PC-3 (cell line): ENCODE results near the gene FIBIN. TPM values are rescaled to one million over a fixed set of nuclear protein-coding genes. Genes with fewer than 3 reads are reported as not detected.

Source experiments
- ATAC-seq: fragments of 200-7000 bp; cut with Tn5 transposase; 2 replicates; pipeline ENCODE4 v1.9.1; 2020; ENCODE audit warnings: mild to moderate bottlenecking, moderate library complexity
- BruUV-seq: library from RNA; stranded (reverse); fragments of 400-500 nt; replicated peaks from 2 replicates; lab custom pipeline; 2021; lab: Mats Ljungman, UMichigan
- CTCF ChIA-PET: fragments of 300-600 bp; sonication (Branson Sonifier 250); formaldehyde crosslinking; loops from one replicate; lab custom pipeline; 2022; ENCODE audit warnings: antibody characterized with exemption; lab: Charles Lee
- POLR2A ChIA-PET: fragments of 300-600 bp; sonication (Branson Sonifier 250); formaldehyde crosslinking; loops from one replicate; lab custom pipeline; 2022; ENCODE audit warnings: antibody characterized with exemption; ENCODE audit not compliant: unreplicated experiment; lab: Charles Lee
- DNase-seq: peaks from one replicate; pipeline ENCODE4 v3.0.0-alpha.2; 2015
- H2AFZ ChIP-seq: fragments of 300-600 bp; sonication (generic); 2 replicates; pipeline ENCODE4 v1.6.0; 2016; ENCODE audit warnings: antibody characterized with exemption, low read length
- H3F3A ChIP-seq: fragments of 300-600 bp; sonication (generic); one replicate; pipeline ENCODE4 v1.6.0; 2017; ENCODE audit warnings: antibody characterized with exemption, low read length, control low read depth, mild to moderate bottlenecking; ENCODE audit not compliant: unreplicated experiment
- H3K27ac ChIP-seq: fragments of 300-600 bp; sonication (generic); 2 replicates; pipeline ENCODE4 v1.5.1; 2016; ENCODE audit warnings: mild to moderate bottlenecking, low read length
- H3K27me3 ChIP-seq: fragments of 300-600 bp; sonication (generic); 2 replicates; pipeline ENCODE4 v1.6.1; 2016; ENCODE audit warnings: low read length, mixed read lengths
- H3K36me3 ChIP-seq: fragments of 300-600 bp; sonication (generic); 2 replicates; pipeline ENCODE4 v1.6.1; 2016; ENCODE audit warnings: low read depth, mixed run types, low read length, mixed read lengths
- H3K4me1 ChIP-seq: fragments of 300-600 bp; sonication (generic); 2 replicates; pipeline ENCODE4 v1.5.1; 2016; ENCODE audit warnings: low read length; ENCODE audit not compliant: insufficient read depth
- H3K4me2 ChIP-seq: fragments of 300-600 bp; sonication (generic); 2 replicates; pipeline ENCODE4 v1.6.0; 2016; ENCODE audit warnings: low read length
- H3K4me3 ChIP-seq: fragments of 300-600 bp; sonication (generic); 2 replicates; pipeline ENCODE4 v1.5.1; 2016; ENCODE audit warnings: mild to moderate bottlenecking, low read length, mixed read lengths
- H3K79me2 ChIP-seq: fragments of 300-600 bp; sonication (generic); 2 replicates; pipeline ENCODE4 v1.6.1; 2017; ENCODE audit warnings: low read length, mixed read lengths
- H3K9ac ChIP-seq: fragments of 300-600 bp; sonication (generic); 2 replicates; pipeline ENCODE4 v1.6.0; 2016; ENCODE audit warnings: mild to moderate bottlenecking, low read length
- H3K9me2 ChIP-seq: fragments of 300-600 bp; sonication (generic); replicated peaks from 2 replicates; pipeline ENCODE4 v1.6.1; 2016; ENCODE audit warnings: mixed run types, low read length, mixed read lengths
- H3K9me3 ChIP-seq: fragments of 300-600 bp; sonication (generic); 2 replicates; pipeline ENCODE4 v1.6.1; 2016; ENCODE audit warnings: low read length, mixed read lengths
- H4K20me1 ChIP-seq: fragments of 300-600 bp; sonication (generic); 2 replicates; pipeline ENCODE4 v1.6.1; 2016; ENCODE audit warnings: low read length, mixed read lengths
- CTCF ChIP-seq: fragments of 300-600 bp; sonication (generic); conservative IDR thresholded peaks from 2 replicates; pipeline ENCODE4 v1.5.1; 2017; ENCODE audit warnings: antibody characterized with exemption, low read depth, mild to moderate bottlenecking, low read length
- EZH2 ChIP-seq: fragments of 300-600 bp; sonication (generic); IDR thresholded peaks from one replicate; pipeline ENCODE4 v1.6.1; 2017; ENCODE audit warnings: antibody characterized with exemption, mild to moderate bottlenecking, low read length; ENCODE audit not compliant: unreplicated experiment
- EZH2phosphoT487 ChIP-seq: fragments of 300-600 bp; sonication (generic); IDR thresholded peaks from 2 replicates; pipeline ENCODE4 v1.6.1; 2018; ENCODE audit warnings: mild to moderate bottlenecking, antibody characterized with exemption, low read length, borderline replicate concordance
- intact Hi-C: fragments of 100-400 bp; cut with micrococcal nuclease; formaldehyde crosslinking; loops from 2 replicates; pipeline ENCODE4 v1.9.0; 2023
- total RNA-seq: library from RNA; depleted of rRNA; stranded (reverse); fragments of >200 nt; gene quantifications from 2 replicates; pipeline ENCODE4 v1.2.3, GENCODE V29; 2014; rRNA removed

The FIBIN gene
- total RNA-seq, 1 experiment from 2014 or later, result not detected

GRCh38 chr11:27040302-27041115 is 46.6 kb downstream of the FIBIN start, which contains the start of gene BBOX1:
Gene BBOX1 (plus strand): TSS chr11:27040815. CDS start chr11:27055431, 14,616 bp downstream.
- DNase-seq (no peak), ATAC-seq (no peak)
- intact Hi-C loops, result no loop called here
- Histone ChIP-seq H3K9me2 (no peaks in the 10 kb centered on the region), H3K9me3 (no peaks in the 10 kb centered on the region), H3K4me2 (no peak within 1 kb of the TSS), H3K36me3 (no peaks in the 10 kb centered on the region), H3K79me2 (no peaks in the 10 kb centered on the region), H3K9ac (no peak within 1 kb of the TSS), H3K27ac (no peak within 1 kb of the TSS), H3K4me3 (no peak within 1 kb of the TSS), H3K27me3 (no peaks in the 10 kb centered on the region), H4K20me1 (no peaks in the 10 kb centered on the region), H3F3A (no peaks in the 10 kb centered on the region), H2AFZ (no peak within 1 kb of the TSS), H3K4me1 (no peaks in the 10 kb centered on the region)
- ChIA-PET CTCF (no interaction called here), POLR2A (no interaction called here)
- BruUV-seq, result no TSS peak
- no peak for TF ChIP-seq EZH2
- no peak for TF ChIP-seq EZH2phosphoT487
- no peak for TF ChIP-seq CTCF

DNA sequence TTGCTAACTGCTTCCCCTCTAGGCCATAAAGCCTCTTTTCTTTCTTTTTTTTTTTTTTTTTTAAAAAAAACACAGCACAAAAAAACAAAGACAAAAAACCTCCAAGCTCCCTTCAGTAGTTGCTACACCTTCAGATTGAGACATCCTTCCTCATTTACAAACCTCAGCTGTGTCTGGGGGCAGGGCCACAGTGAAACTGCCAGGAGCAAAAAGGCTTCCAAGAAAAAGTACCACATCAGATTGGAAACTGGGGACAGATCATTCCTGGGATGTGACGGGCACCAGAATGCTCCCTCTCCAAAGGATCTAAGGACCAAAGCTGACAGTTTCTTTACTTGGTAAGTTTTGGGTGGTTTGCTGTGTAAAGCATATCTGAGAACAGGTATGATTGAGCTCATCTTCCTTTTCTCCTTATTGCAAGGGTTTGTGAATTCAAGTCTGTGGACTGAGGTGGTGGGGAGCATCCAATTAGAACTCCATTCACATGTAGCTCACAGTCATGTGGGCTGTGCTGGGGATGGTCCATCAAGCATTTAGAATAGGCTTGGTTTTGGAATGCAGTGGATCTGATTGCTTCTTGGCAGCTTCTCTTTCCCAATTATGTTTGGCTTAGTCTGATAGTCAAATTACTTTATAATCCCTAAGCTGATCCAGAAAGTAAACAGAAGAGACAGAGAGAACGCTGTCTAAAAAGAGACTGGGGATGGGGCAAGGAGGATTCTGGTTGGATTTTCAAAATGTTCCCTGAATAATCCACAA is 47.4 kb downstream of the FIBIN start:
- H4K20me1 ChIP-seq, result no peaks in the 10 kb centered on the region
- no peak for DNase-seq
- H3K79me2 ChIP-seq, result no peaks in the 10 kb centered on the region
- H2AFZ ChIP-seq, result no peak overlapping the region
- H3K4me2 ChIP-seq, result no peak overlapping the region
- no peak for TF ChIP-seq CTCF
- no peak for TF ChIP-seq EZH2
- no peak for TF ChIP-seq EZH2phosphoT487
- H3K9me3 ChIP-seq, result no peaks in the 10 kb centered on the region
- BruUV-seq, result no TSS peak
- H3K9ac ChIP-seq, result no peak overlapping the region
- H3K4me1 ChIP-seq, result no peaks in the 10 kb centered on the region
- CTCF ChIA-PET, result no interaction called here
- H3K27me3 ChIP-seq, result no peaks in the 10 kb centered on the region
- intact Hi-C loops, result no loop called here
- POLR2A ChIA-PET, result no interaction called here
- ATAC-seq, result no peak
- no peaks in the 10 kb centered on the region for H3F3A ChIP-seq
- H3K36me3 ChIP-seq, result no peaks in the 10 kb centered on the region
- no peak overlapping the region for H3K27ac ChIP-seq
- no peaks in the 10 kb centered on the region for H3K9me2 ChIP-seq
- no peak overlapping the region for H3K4me3 ChIP-seq

Other genes with a start within 250 kb of the FIBIN start
- not detected in 2 replicates for gene BBOX1, start 46.7 kb downstream of the FIBIN start, total RNA-seq